IMR-90 (cell line): Measurements from ENCODE around the gene MIEN1. TPM values are rescaled to one million over a fixed set of nuclear protein-coding genes. Genes with fewer than 3 reads are reported as not detected.
"Not testable (repeated sequence)": the region's sequence is repeated elsewhere in the genome, so short reads cannot be mapped to it uniquely, and the experiment has no call there.

Source experiments
- ATAC-seq: fragments of 200-7000 bp; cut with Tn5 transposase; 2 replicates; pipeline ENCODE4 v1.9.1; 2020; ENCODE audit warnings: low read depth, mild to moderate bottlenecking, moderate library complexity
- BruUV-seq: library from RNA; stranded (reverse); fragments of 400-500 nt; replicated peaks from 2 replicates; lab custom pipeline; 2021; lab: Mats Ljungman, UMichigan
- CTCF ChIA-PET: fragments of 300-600 bp; formaldehyde crosslinking; extraction: SDS; loops from one replicate; lab custom pipeline; 2021; ENCODE audit warnings: antibody characterized with exemption; lab: Yijun Ruan, JAX
- POLR2A ChIA-PET: fragments of 300-600 bp; sonication (Branson Sonifier 250); formaldehyde crosslinking; loops from one replicate; lab custom pipeline; 2022; ENCODE audit warnings: antibody characterized with exemption; ENCODE audit not compliant: unreplicated experiment; lab: Charles Lee
- DNase-seq: peaks from one replicate; pipeline ENCODE4 v3.0.0; 2013
- H2AFZ ChIP-seq: replicated peaks from 2 replicates; pipeline ENCODE3; 2013; ENCODE audit warnings: low read length, mild to moderate bottlenecking; ENCODE audit not compliant: poor library complexity
- H2AK5ac ChIP-seq: 2 replicates; pipeline ENCODE4 v1.6.1; 2013; ENCODE audit warnings: low read depth, low read length, inconsistent platforms
- H2AK9ac ChIP-seq: replicated peaks from 2 replicates; pipeline ENCODE3; 2013; ENCODE audit warnings: mild to moderate bottlenecking, low read depth, low read length, moderate library complexity; ENCODE audit not compliant: poor library complexity
- H2BK120ac ChIP-seq: 2 replicates; pipeline ENCODE4 v1.6.1; 2013; ENCODE audit warnings: low read depth, low read length, inconsistent platforms
- H2BK15ac ChIP-seq: 3 replicates; pipeline ENCODE4 v1.6.1; 2013; ENCODE audit warnings: low read depth, low read length, inconsistent platforms
- H2BK20ac ChIP-seq: 2 replicates; pipeline ENCODE4 v1.6.1; 2013; ENCODE audit warnings: low read depth, mild to moderate bottlenecking, inconsistent platforms, low read length, moderate library complexity
- H2BK5ac ChIP-seq: 2 replicates; pipeline ENCODE4 v1.6.1; 2013; ENCODE audit warnings: mild to moderate bottlenecking, low read depth, low read length, inconsistent platforms; ENCODE audit not compliant: poor library complexity, severe bottlenecking
- H3K14ac ChIP-seq: replicated peaks from 2 replicates; pipeline ENCODE4 v1.6.1; 2013; ENCODE audit warnings: low read depth, low read length, inconsistent platforms
- H3K18ac ChIP-seq: 2 replicates; pipeline ENCODE4 v1.6.1; 2013; ENCODE audit warnings: low read depth, low read length, control low read depth
- H3K23ac ChIP-seq: 2 replicates; pipeline ENCODE4 v1.6.1; 2013; ENCODE audit warnings: low read depth, low read length, inconsistent platforms
- H3K27ac ChIP-seq: 2 replicates; pipeline ENCODE4 v1.5.1; 2013; ENCODE audit warnings: mild to moderate bottlenecking, control low read depth, low read length; ENCODE audit not compliant: insufficient read depth
- H3K27me3 ChIP-seq: 2 replicates; pipeline ENCODE4 v1.6.1; 2013; ENCODE audit warnings: low read length; ENCODE audit not compliant: control insufficient read depth, insufficient read depth
- H3K36me3 ChIP-seq: 2 replicates; pipeline ENCODE4 v1.6.1; 2013; ENCODE audit warnings: low read length, mixed read lengths; ENCODE audit not compliant: control insufficient read depth, insufficient read depth
- H3K4ac ChIP-seq: 2 replicates; pipeline ENCODE4 v1.6.1; 2013; ENCODE audit warnings: low read depth, low read length, inconsistent platforms
- H3K4me1 ChIP-seq: 2 replicates; pipeline ENCODE4 v1.6.1; 2013; ENCODE audit warnings: low read length, mixed read lengths; ENCODE audit not compliant: control insufficient read depth, insufficient read depth
- H3K4me2 ChIP-seq: 2 replicates; pipeline ENCODE4 v1.6.1; 2013; ENCODE audit warnings: low read depth, mild to moderate bottlenecking, control low read depth, low read length, moderate library complexity
- H3K4me3 ChIP-seq: 2 replicates; pipeline ENCODE4 v1.5.1; 2013; ENCODE audit warnings: low read depth, mild to moderate bottlenecking, control low read depth, low read length, moderate library complexity; ENCODE audit not compliant: insufficient read depth
- H3K56ac ChIP-seq: 2 replicates; pipeline ENCODE4 v1.6.1; 2013; ENCODE audit warnings: low read length, inconsistent platforms; ENCODE audit not compliant: insufficient read depth; ENCODE audit errors: extremely low read depth
- H3K79me1 ChIP-seq, 2 experiments: 2 replicates each; pipeline ENCODE4 v1.6.1; 2013; ENCODE audit warnings: low read length in 2 of 2, inconsistent platforms in 1 of 2, low read depth in 1 of 2
- H3K9ac ChIP-seq: 2 replicates; pipeline ENCODE4 v1.6.1; 2013; ENCODE audit warnings: low read depth, low read length, control low read depth
- H3K9me1 ChIP-seq: 2 replicates; pipeline ENCODE4 v1.6.1; 2013; ENCODE audit warnings: low read length, inconsistent platforms; ENCODE audit not compliant: insufficient read depth
- H3K9me3 ChIP-seq: 2 replicates; pipeline ENCODE4 v1.6.1; 2013; ENCODE audit warnings: low read length; ENCODE audit not compliant: control insufficient read depth, insufficient read depth
- H4K20me1 ChIP-seq: 2 replicates; pipeline ENCODE4 v1.6.1; 2013; ENCODE audit warnings: low read length, inconsistent platforms; ENCODE audit not compliant: insufficient read depth
- H4K5ac ChIP-seq: 2 replicates; pipeline ENCODE4 v1.6.1; 2013; ENCODE audit warnings: mild to moderate bottlenecking, low read depth, low read length, control low read depth
- H4K8ac ChIP-seq, 2 experiments: 2 replicates each; pipeline ENCODE4 v1.6.1; 2013; ENCODE audit warnings: low read depth in 2 of 2, low read length in 2 of 2, control low read depth in 1 of 2, inconsistent platforms in 1 of 2
- H4K91ac ChIP-seq: 2 replicates; pipeline ENCODE4 v1.6.1; 2013; ENCODE audit warnings: low read depth, low read length, inconsistent platforms; ENCODE audit not compliant: insufficient read depth
- CHD1 ChIP-seq: IDR thresholded peaks from 2 replicates; pipeline ENCODE4 v1.6.1; 2012; ENCODE audit warnings: low read depth, low read length, improper control_type of control experiment
- MAZ ChIP-seq: IDR thresholded peaks from 2 replicates; pipeline ENCODE4 v1.6.1; 2012; ENCODE audit warnings: low read depth, mild to moderate bottlenecking, low read length, improper control_type of control experiment, moderate library complexity, borderline replicate concordance
- WGBS, 2 experiments: methylation state at CpG; one replicate each; pipeline versions ENCODE4 v1.1.5 to v1.1.7; 2013; ENCODE audit warnings: missing lambda C conversion rate in 2 of 2; ENCODE audit not compliant: insufficient read length in 1 of 2; ENCODE audit errors: extremely low coverage in 2 of 2; 5-methylcytosine and 5-hydroxymethylcytosine counted together
- dilution Hi-C: fragments of 300-500 bp; cut with HindIII; formaldehyde crosslinking; loops from one replicate; pipeline ENCODE4 v1.14.3; 2018; ENCODE audit warnings: low sequenced_read_pairs; ENCODE audit not compliant: unreplicated experiment
- in situ Hi-C: fragments of 300-500 bp; cut with MboI; formaldehyde crosslinking; loops from 3 replicates; pipeline ENCODE4 v1.14.3; 2019; ENCODE audit warnings: low sequenced_read_pairs, inconsistent platforms, mixed read lengths
- intact Hi-C: fragments of 100-400 bp; cut with micrococcal nuclease; formaldehyde crosslinking; loops from 2 replicates; pipeline ENCODE4 v1.10.0; 2022
- polyA plus RNA-seq, 3 experiments: library from polyadenylated mRNA; depleted of rRNA; stranded (reverse); fragments of >200 nt; gene quantifications; 2 replicates each; pipeline ENCODE4 v1.2.3, GENCODE V29; 2012; ENCODE audit warnings: low replicate concordance in 1 of 3
- total RNA-seq: library from RNA; depleted of rRNA; stranded (reverse); fragments of >200 nt; gene quantifications from 2 replicates; pipeline ENCODE4 v1.2.3, GENCODE V29; 2012
- TF ChIP-seq, protein P1 (sequence below): fragments of 150-350 bp; IDR thresholded peaks from 2 replicates; pipeline ENCODE4 v1.6.1; 2017; ENCODE audit warnings: mild to moderate bottlenecking, antibody characterized with exemption, low read length, low read depth

The MIEN1 gene
- total and polyA plus RNA-seq, 2 of the 4 experiments (the other 2 are of a cell fraction) = 20.3 to 75.6 TPM

DNA sequence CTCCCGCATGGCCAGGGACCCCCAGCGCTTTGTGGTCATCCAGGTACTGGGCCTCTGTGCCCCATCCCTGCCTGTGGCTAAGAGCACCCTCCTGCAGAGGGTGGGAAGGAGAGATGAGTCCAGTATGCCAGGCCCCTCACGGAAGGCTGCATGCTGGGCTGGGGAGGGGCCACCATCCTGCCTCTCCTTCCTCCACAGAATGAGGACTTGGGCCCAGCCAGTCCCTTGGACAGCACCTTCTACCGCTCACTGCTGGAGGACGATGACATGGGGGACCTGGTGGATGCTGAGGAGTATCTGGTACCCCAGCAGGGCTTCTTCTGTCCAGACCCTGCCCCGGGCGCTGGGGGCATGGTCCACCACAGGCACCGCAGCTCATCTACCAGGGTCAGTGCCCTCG is 3.7 kb downstream of the MIEN1 start:
- Histone ChIP-seq H3K9me3 (no peaks in the 10 kb centered on the region), H2BK5ac (no peak overlapping the region), H4K20me1 (no peaks in the 10 kb centered on the region; the same call in 1 of the 2 replicates), H3K27me3 (no peaks in the 10 kb centered on the region), H3K4ac (no peak overlapping the region), H3K18ac (no peak overlapping the region), H3K27ac (no peak overlapping the region), H3K79me1 (peaks cover 9 to 17% of the 10 kb centered on the region in 2 experiments), H3K4me1 (peaks cover 5% of the 10 kb centered on the region; the same call in 1 of the 2 replicates), H3K14ac (no peak overlapping the region), H2BK120ac (no peak overlapping the region), H3K23ac (no peak overlapping the region), H4K91ac (no peak overlapping the region), H2AK5ac (no peak overlapping the region), H3K9me1 (peaks cover 13% of the 10 kb centered on the region), H3K9ac (no peak overlapping the region), H2BK15ac (no peak overlapping the region), H2BK20ac (no peak overlapping the region), H4K8ac (no peak overlapping the region), H3K36me3 (peaks cover 52% of the 10 kb centered on the region), H3K56ac (no peak overlapping the region), H4K5ac (no peak overlapping the region), H2AK9ac (no peak overlapping the region), H3K4me2 (no peak overlapping the region), H3K4me3 (no peak overlapping the region), H2AFZ (no peak overlapping the region)
- intact Hi-C loops (no loop called here), in situ Hi-C loops (no loop called here), dilution Hi-C loops (no loop called here)
- no TSS peak for BruUV-seq
- ChIA-PET POLR2A (no interaction called here), CTCF (no interaction called here)
- TF ChIP-seq CHD1 = no peak
- TF ChIP-seq, protein P1, sequence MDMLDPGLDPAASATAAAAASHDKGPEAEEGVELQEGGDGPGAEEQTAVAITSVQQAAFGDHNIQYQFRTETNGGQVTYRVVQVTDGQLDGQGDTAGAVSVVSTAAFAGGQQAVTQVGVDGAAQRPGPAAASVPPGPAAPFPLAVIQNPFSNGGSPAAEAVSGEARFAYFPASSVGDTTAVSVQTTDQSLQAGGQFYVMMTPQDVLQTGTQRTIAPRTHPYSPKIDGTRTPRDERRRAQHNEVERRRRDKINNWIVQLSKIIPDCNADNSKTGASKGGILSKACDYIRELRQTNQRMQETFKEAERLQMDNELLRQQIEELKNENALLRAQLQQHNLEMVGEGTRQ = no peak
- TF ChIP-seq MAZ = no peak
- ATAC-seq (no peak), DNase-seq (no peak)
- 100% methylated on average over 2 of the region's 9 CpGs; no CpG with 5 or more reads in 1 of the 2 experiments for WGBS, 2 experiments

DNA sequence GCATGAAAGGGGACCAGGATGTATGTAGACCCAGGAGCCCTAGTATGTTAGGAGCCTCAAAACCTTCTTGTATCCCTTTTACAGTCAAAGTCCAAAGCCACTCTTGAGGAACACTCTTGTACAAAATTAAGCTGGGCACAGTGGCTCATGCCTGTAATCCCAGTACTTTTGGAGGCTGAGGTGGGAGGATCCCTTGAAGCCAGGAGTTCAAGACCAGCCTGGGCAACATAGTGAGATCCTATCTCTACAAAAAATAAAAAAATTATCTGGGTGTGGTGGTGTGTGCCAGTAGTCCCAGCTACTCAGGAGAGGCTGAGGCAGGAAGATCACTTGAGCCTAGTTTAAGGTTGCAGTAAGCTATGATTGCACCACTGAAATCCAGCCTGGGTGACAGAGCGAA is 4.4 kb downstream of the MIEN1 start:
- H2BK20ac ChIP-seq, H3K4me1 ChIP-seq, H3K4me3 ChIP-seq, H2BK120ac ChIP-seq, H3K27ac ChIP-seq, intact Hi-C loops, in situ Hi-C loops, H2AFZ ChIP-seq, H3K18ac ChIP-seq, H4K5ac ChIP-seq, H4K20me1 ChIP-seq, ATAC-seq, DNase-seq, H2AK5ac ChIP-seq, H2BK5ac ChIP-seq, H3K56ac ChIP-seq, POLR2A ChIA-PET, H2AK9ac ChIP-seq, H3K23ac ChIP-seq, H3K27me3 ChIP-seq, H3K14ac ChIP-seq, H3K4me2 ChIP-seq, H4K8ac ChIP-seq, H3K9me3 ChIP-seq, H3K4ac ChIP-seq, H3K9ac ChIP-seq, BruUV-seq, CTCF ChIA-PET, H4K91ac ChIP-seq, H2BK15ac ChIP-seq, dilution Hi-C loops: not testable (repeated sequence)
- no CpG with 5 or more reads among the region's 1 CpG for WGBS, 2 experiments
- H3K9me1 ChIP-seq = peaks cover 13% of the 10 kb centered on the region
- H3K79me1 ChIP-seq = peaks cover 9 to 17% of the 10 kb centered on the region in 2 experiments
- peaks cover 52% of the 10 kb centered on the region for H3K36me3 ChIP-seq
